SK-N-SH (cell line): Measurements from ENCODE around the gene ACOXL. TPM values are rescaled to one million over a fixed set of nuclear protein-coding genes. Genes with fewer than 3 reads are reported as not detected.

ENCODE experiments used
- CTCF ChIA-PET: fragments of 300-600, 350-600 bp; formaldehyde crosslinking; extraction: SDS; loops from one replicate; lab custom pipeline; 2021; lab: Yijun Ruan, JAX
- POLR2A ChIA-PET: fragments of 350-600 bp; sonication (Branson Sonifier 250); formaldehyde crosslinking; extraction: SDS; loops from one replicate; lab custom pipeline; 2020; ENCODE audit warnings: antibody characterized with exemption, inconsistent platforms; lab: Yijun Ruan, JAX
- DNase-seq: peaks from one replicate; pipeline ENCODE4 v3.0.0; 2012
- H2AFZ ChIP-seq: fragments of 200-600 bp; sonication (generic); 2 replicates; pipeline ENCODE4 v1.8.1; 2016; ENCODE audit warnings: antibody characterized with exemption, mild to moderate bottlenecking, low read depth
- H3F3A ChIP-seq: fragments of 200-600 bp; sonication (generic); replicated peaks from 2 replicates; pipeline ENCODE3; 2016; ENCODE audit warnings: antibody characterized with exemption, mild to moderate bottlenecking; ENCODE audit not compliant: insufficient read depth
- H3K27ac ChIP-seq, 2 experiments: fragments of 200-500 bp in 1 of 2; fragments of 200-600 bp in 1 of 2; sonication (Bioruptor generic) in 1 of 2; sonication (generic), shearing (Covaris generic) in 1 of 2; 2 replicates each; pipeline versions ENCODE4 v1.5.1 to v1.6.1; 2014 to 2016; ENCODE audit warnings: low read depth in 2 of 2, inconsistent platforms in 1 of 2, low read length in 1 of 2, mild to moderate bottlenecking in 1 of 2, mixed read lengths in 1 of 2
- H3K27me3 ChIP-seq: fragments of 200-600 bp; sonication (generic), shearing (Covaris generic); 2 replicates; pipeline ENCODE4 v1.6.1; 2016; ENCODE audit warnings: mixed run types; ENCODE audit not compliant: insufficient read depth
- H3K36me3 ChIP-seq, 2 experiments: fragments of 200-500 bp in 1 of 2; fragments of 200-600 bp in 1 of 2; sonication (Bioruptor generic) in 1 of 2; sonication (generic) in 1 of 2; replicated peaks in 1 of 2; 2 replicates each; pipeline versions ENCODE3 to v1.5.1; 2014 to 2016; ENCODE audit warnings: low read length in 1 of 2, mild to moderate bottlenecking in 1 of 2; ENCODE audit not compliant: insufficient read depth in 2 of 2, control insufficient read depth in 1 of 2
- H3K4me1 ChIP-seq, 2 experiments: fragments of 200-500 bp in 1 of 2; fragments of 200-600 bp in 1 of 2; sonication (Bioruptor generic) in 1 of 2; sonication (generic), shearing (Covaris generic) in 1 of 2; 2 replicates each; pipeline versions ENCODE4 v1.5.1 to v1.6.1; 2014 to 2016; ENCODE audit warnings: low read depth in 1 of 2, low read length in 1 of 2, mixed run types in 1 of 2; ENCODE audit not compliant: insufficient read depth in 2 of 2, control insufficient read depth in 1 of 2
- H3K4me2 ChIP-seq: fragments of 200-600 bp; sonication (generic), shearing (Covaris generic); 2 replicates; pipeline ENCODE4 v1.6.1; 2017; ENCODE audit warnings: mixed run types
- H3K4me3 ChIP-seq, 2 experiments: fragments of 200-500 bp in 1 of 2; fragments of 200-600 bp in 1 of 2; sonication (Bioruptor generic) in 1 of 2; sonication (generic), shearing (Covaris generic) in 1 of 2; 2 replicates each; pipeline versions ENCODE4 v1.5.1 to v1.8.1; 2014 to 2016; ENCODE audit warnings: low read depth in 2 of 2, inconsistent platforms in 1 of 2, low read length in 1 of 2, mild to moderate bottlenecking in 1 of 2, mixed read lengths in 1 of 2, moderate library complexity in 1 of 2
- H3K79me2 ChIP-seq: fragments of 200-600 bp; sonication (generic); 2 replicates; pipeline ENCODE4 v1.8.1; 2017; ENCODE audit warnings: mild to moderate bottlenecking; ENCODE audit not compliant: insufficient read depth
- H3K9ac ChIP-seq: fragments of 200-600 bp; sonication (generic); 2 replicates; pipeline ENCODE4 v1.6.1; 2017; ENCODE audit warnings: mixed run types
- H3K9me2 ChIP-seq: fragments of 200-600 bp; sonication (generic); 2 replicates; pipeline ENCODE4 v1.6.1; 2017; ENCODE audit warnings: mixed run types
- H3K9me3 ChIP-seq: fragments of 200-600 bp; sonication (generic); 2 replicates; pipeline ENCODE4 v1.6.1; 2017; ENCODE audit warnings: mixed run types, mild to moderate bottlenecking, moderate library complexity
- H4K20me1 ChIP-seq: fragments of 200-600 bp; sonication (generic); 2 replicates; pipeline ENCODE4 v1.6.1; 2017; ENCODE audit warnings: mild to moderate bottlenecking, mixed run types; ENCODE audit not compliant: insufficient read depth
- CHD2 ChIP-seq: fragments of 150-350 bp; IDR thresholded peaks from 2 replicates; pipeline ENCODE4 v1.6.1; 2018; ENCODE audit warnings: low read length; ENCODE audit not compliant: partially characterized antibody
- ELF1 ChIP-seq: IDR thresholded peaks from 2 replicates; pipeline ENCODE4 v1.4.0; 2012
- EP300 ChIP-seq, 2 experiments: IDR thresholded peaks; 2 replicates each; pipeline versions ENCODE4 v1.4.0 to v1.6.1; 2012; ENCODE audit warnings: borderline replicate concordance in 1 of 2, low read depth in 1 of 2, low read length in 1 of 2
- FOSL2 ChIP-seq: IDR thresholded peaks from 2 replicates; pipeline ENCODE4 v1.4.0; 2012; ENCODE audit warnings: low read depth, mild to moderate bottlenecking, moderate library complexity, borderline replicate concordance
- FOXM1 ChIP-seq: IDR thresholded peaks from 2 replicates; pipeline ENCODE4 v1.4.0; 2012; ENCODE audit warnings: low read depth, mild to moderate bottlenecking
- GATA2 ChIP-seq: sonication (generic); formaldehyde crosslinking; IDR thresholded peaks from 2 replicates; pipeline ENCODE4 v1.5.0; 2020; ENCODE audit warnings: mild to moderate bottlenecking, missing genetic modification reagents
- NFIC ChIP-seq: IDR thresholded peaks from 2 replicates; pipeline ENCODE4 v1.4.0; 2012; ENCODE audit warnings: borderline replicate concordance
- POLR2AphosphoS5 ChIP-seq: IDR thresholded peaks from 2 replicates; pipeline ENCODE4 v1.6.1; 2012; ENCODE audit warnings: low read depth, low read length
- RCOR1 ChIP-seq: fragments of 150-350 bp; IDR thresholded peaks from 2 replicates; pipeline ENCODE4 v1.6.1; 2017; ENCODE audit warnings: antibody characterized with exemption, low read length
- RFX5 ChIP-seq: IDR thresholded peaks from 2 replicates; pipeline ENCODE4 v1.6.1; 2012; ENCODE audit warnings: mild to moderate bottlenecking, improper control_type of control experiment, low read length
- SMC3 ChIP-seq: IDR thresholded peaks from 2 replicates; pipeline ENCODE4 v1.6.1; 2012; ENCODE audit warnings: low read depth, low read length, improper control_type of control experiment
- YY1 ChIP-seq: IDR thresholded peaks from 2 replicates; pipeline ENCODE4 v1.4.0; 2012; ENCODE audit warnings: low read depth, mild to moderate bottlenecking
- WGBS: methylation state at CpG from one replicate; pipeline ENCODE4 v1.1.6; 2017; ENCODE audit warnings: low lambda C conversion rate; 5-methylcytosine and 5-hydroxymethylcytosine counted together
- polyA plus RNA-seq, 3 experiments: library from polyadenylated mRNA; depleted of rRNA; stranded (reverse); fragments of >200 nt; gene quantifications; 2 replicates each; pipeline ENCODE4 v1.2.3, GENCODE V29; 2012
- TF ChIP-seq, protein P1 (sequence below): IDR thresholded peaks from 2 replicates; pipeline ENCODE4; 2012
- TF ChIP-seq, protein P2 (sequence below): IDR thresholded peaks from 2 replicates; pipeline ENCODE4 v1.4.0; 2012; ENCODE audit warnings: low read depth, borderline replicate concordance
- TF ChIP-seq, protein P3 (sequence below): fragments of 200-600 bp; sonication (generic); IDR thresholded peaks from 2 replicates; pipeline ENCODE4 v1.6.1; 2017; ENCODE audit warnings: antibody characterized with exemption, mild to moderate bottlenecking, moderate library complexity

The ACOXL gene
- polyA plus RNA-seq, 1 of the 3 experiments (the other 2 are of a cell fraction) = not detected

DNA sequence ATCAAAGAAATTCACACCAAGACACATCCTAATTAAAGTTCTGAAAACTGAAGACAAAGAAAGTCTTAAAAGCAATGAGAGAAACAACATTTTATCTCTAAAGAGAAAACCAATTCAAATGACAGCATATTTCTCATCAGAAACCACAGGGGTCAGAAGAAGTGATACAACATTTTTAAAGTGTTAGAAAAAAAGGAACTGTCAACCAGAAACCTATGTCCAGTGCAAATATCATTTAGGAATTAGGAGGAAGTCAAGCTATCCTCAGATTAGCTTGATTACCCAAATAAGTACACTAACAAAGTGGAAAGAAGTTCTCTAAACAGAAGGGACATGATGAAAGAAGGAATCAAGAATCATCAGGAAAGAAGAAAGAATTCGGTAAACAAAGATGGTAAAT, 328.8 kb downstream of the ACOXL start:
- CTCF ChIA-PET = no interaction called here
- no peak overlapping the region for H2AFZ ChIP-seq
- TF ChIP-seq, protein P1, sequence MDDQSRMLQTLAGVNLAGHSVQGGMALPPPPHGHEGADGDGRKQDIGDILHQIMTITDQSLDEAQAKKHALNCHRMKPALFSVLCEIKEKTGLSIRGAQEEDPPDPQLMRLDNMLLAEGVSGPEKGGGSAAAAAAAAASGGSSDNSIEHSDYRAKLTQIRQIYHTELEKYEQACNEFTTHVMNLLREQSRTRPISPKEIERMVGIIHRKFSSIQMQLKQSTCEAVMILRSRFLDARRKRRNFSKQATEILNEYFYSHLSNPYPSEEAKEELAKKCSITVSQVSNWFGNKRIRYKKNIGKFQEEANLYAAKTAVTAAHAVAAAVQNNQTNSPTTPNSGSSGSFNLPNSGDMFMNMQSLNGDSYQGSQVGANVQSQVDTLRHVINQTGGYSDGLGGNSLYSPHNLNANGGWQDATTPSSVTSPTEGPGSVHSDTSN = no peak
- TF ChIP-seq, protein P2, sequence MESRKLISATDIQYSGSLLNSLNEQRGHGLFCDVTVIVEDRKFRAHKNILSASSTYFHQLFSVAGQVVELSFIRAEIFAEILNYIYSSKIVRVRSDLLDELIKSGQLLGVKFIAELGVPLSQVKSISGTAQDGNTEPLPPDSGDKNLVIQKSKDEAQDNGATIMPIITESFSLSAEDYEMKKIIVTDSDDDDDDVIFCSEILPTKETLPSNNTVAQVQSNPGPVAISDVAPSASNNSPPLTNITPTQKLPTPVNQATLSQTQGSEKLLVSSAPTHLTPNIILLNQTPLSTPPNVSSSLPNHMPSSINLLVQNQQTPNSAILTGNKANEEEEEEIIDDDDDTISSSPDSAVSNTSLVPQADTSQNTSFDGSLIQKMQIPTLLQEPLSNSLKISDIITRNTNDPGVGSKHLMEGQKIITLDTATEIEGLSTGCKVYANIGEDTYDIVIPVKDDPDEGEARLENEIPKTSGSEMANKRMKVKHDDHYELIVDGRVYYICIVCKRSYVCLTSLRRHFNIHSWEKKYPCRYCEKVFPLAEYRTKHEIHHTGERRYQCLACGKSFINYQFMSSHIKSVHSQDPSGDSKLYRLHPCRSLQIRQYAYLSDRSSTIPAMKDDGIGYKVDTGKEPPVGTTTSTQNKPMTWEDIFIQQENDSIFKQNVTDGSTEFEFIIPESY = no peak
- TF ChIP-seq, protein P3, sequence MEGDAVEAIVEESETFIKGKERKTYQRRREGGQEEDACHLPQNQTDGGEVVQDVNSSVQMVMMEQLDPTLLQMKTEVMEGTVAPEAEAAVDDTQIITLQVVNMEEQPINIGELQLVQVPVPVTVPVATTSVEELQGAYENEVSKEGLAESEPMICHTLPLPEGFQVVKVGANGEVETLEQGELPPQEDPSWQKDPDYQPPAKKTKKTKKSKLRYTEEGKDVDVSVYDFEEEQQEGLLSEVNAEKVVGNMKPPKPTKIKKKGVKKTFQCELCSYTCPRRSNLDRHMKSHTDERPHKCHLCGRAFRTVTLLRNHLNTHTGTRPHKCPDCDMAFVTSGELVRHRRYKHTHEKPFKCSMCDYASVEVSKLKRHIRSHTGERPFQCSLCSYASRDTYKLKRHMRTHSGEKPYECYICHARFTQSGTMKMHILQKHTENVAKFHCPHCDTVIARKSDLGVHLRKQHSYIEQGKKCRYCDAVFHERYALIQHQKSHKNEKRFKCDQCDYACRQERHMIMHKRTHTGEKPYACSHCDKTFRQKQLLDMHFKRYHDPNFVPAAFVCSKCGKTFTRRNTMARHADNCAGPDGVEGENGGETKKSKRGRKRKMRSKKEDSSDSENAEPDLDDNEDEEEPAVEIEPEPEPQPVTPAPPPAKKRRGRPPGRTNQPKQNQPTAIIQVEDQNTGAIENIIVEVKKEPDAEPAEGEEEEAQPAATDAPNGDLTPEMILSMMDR = no peak
- TF ChIP-seq FOXM1 = no peak
- no peak for TF ChIP-seq SMC3
- TF ChIP-seq NFIC = no peak
- TF ChIP-seq YY1 = no peak
- no peak for TF ChIP-seq RFX5
- TF ChIP-seq EP300 (IDR thresholded peaks at IDR 0.05; ENCODE audit: borderline replicate concordance in 1 of 2, low read depth in 1 of 2, low read length in 1 of 2) = no peak
- no peak for TF ChIP-seq POLR2AphosphoS5
- TF ChIP-seq, all 33 proteins: peak for 0

DNA sequence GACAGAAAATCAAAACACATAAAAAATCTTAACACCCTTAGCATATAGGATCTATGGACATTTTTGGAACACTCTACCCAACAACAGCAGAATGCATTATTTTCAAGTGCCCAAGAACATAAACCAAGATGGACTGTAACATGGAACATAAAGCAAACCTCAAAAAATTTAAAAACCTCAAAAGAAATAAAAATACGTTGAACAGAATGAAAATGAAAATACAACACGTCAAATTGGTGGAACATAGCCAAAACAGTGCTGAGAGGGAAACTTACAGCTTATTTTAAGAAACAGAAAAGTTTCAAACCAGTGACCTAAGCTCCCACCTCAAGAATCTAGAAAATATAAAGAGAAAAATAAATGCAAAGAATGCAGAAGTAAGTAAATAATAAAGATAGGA, 330.0 kb downstream of the ACOXL start:
- Histone ChIP-seq H3K79me2 (no peaks in the 10 kb centered on the region), H4K20me1 (no peaks in the 10 kb centered on the region), H3K4me3 (no peak overlapping the region), H3K4me1 (no peaks in the 10 kb centered on the region), H3K9me2 (0 out of 2 replicates have a peak, but pooled peaks cover 5% of the 10 kb centered on the region), H3F3A (no peaks in the 10 kb centered on the region), H3K36me3 (no peaks in the 10 kb centered on the region), H3K27me3 (no peaks in the 10 kb centered on the region), H3K27ac (no peak overlapping the region), H2AFZ (no peak overlapping the region), H3K4me2 (no peak overlapping the region), H3K9ac (no peak overlapping the region), H3K9me3 (no peaks in the 10 kb centered on the region)
- CTCF ChIA-PET = no interaction called here
- WGBS = 31% methylated on average over 2 of the region's 2 CpGs
- POLR2A ChIA-PET = no interaction called here
- no peak for DNase-seq
- TF ChIP-seq, protein P3 = no peak
- TF ChIP-seq CHD2 (no peak), RFX5 (no peak), FOSL2 (no peak), ELF1 (no peak), NFIC (no peak), GATA2 (no peak), POLR2AphosphoS5 (no peak), RCOR1 (no peak), FOXM1 (no peak), EP300 (IDR thresholded peaks at IDR 0.05; ENCODE audit: borderline replicate concordance in 1 of 2, low read depth in 1 of 2, low read length in 1 of 2) (no peak)
- TF ChIP-seq, protein P2 = no peak
- TF ChIP-seq, protein P1 = no peak

More for the DNA sequence above, 328.8 kb downstream of the ACOXL start:
- Histone ChIP-seq H3K9ac (no peak overlapping the region), H3K9me3 (no peaks in the 10 kb centered on the region), H4K20me1 (no peaks in the 10 kb centered on the region), H3K27ac (no peak overlapping the region), H3K9me2 (0 out of 2 replicates have a peak, but pooled peaks cover 5% of the 10 kb centered on the region), H3K4me2 (no peak overlapping the region), H3K79me2 (no peaks in the 10 kb centered on the region), H3K27me3 (no peaks in the 10 kb centered on the region), H3K36me3 (no peaks in the 10 kb centered on the region), H3K4me1 (no peaks in the 10 kb centered on the region), H3K4me3 (no peak overlapping the region), H3F3A (no peaks in the 10 kb centered on the region)
- POLR2A ChIA-PET = no interaction called here
- no peak for DNase-seq
- 61% methylated on average over 1 of the region's 1 CpG for WGBS
